Breast epithelium (tissue), 3 donors: ENCODE results near the gene CFL1.

Experiments
- POLR2A ChIP-seq: fragments of 450-650 bp; IDR thresholded peaks from one replicate; pipeline ENCODE4 v1.6.1; 2016; ENCODE audit warnings: antibody characterized with exemption, mild to moderate bottlenecking, moderate library complexity
- POLR2AphosphoS5 ChIP-seq, 3 donors: sonication (generic); formaldehyde crosslinking; IDR thresholded peaks; one replicate each; pipeline ENCODE4 v1.6.1; 2017; ENCODE audit warnings: antibody characterized with exemption in 3 of 3
- TF ChIP-seq, protein P1 (sequence below), 3 donors: fragments of 450-650 bp; IDR thresholded peaks; one replicate each; pipeline ENCODE4 v1.5.1; 2016 to 2017; ENCODE audit warnings: antibody characterized with exemption in 3 of 3, mild to moderate bottlenecking in 3 of 3, moderate library complexity in 3 of 3

DNA sequence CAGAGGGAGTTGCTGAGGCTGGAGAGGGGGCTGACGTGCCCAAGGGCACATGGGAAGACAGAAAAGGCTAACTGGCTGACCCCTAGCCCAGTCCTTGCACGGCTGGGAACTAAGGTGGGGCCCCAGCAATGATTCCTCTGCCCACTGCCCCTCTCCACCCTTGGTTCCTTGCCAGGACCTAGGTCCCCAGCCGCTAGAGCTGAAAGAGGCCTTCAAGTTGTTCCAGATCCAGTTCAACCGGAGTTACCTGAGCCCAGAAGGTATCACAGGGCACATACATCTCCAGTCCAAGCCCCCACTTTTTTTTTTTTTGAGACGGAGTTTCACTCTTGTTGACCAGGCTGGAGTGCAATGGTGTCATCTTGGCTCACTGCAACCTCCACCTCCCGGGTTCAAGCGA is 22.0 kb upstream of the CFL1 start:
- TF ChIP-seq, protein P1, sequence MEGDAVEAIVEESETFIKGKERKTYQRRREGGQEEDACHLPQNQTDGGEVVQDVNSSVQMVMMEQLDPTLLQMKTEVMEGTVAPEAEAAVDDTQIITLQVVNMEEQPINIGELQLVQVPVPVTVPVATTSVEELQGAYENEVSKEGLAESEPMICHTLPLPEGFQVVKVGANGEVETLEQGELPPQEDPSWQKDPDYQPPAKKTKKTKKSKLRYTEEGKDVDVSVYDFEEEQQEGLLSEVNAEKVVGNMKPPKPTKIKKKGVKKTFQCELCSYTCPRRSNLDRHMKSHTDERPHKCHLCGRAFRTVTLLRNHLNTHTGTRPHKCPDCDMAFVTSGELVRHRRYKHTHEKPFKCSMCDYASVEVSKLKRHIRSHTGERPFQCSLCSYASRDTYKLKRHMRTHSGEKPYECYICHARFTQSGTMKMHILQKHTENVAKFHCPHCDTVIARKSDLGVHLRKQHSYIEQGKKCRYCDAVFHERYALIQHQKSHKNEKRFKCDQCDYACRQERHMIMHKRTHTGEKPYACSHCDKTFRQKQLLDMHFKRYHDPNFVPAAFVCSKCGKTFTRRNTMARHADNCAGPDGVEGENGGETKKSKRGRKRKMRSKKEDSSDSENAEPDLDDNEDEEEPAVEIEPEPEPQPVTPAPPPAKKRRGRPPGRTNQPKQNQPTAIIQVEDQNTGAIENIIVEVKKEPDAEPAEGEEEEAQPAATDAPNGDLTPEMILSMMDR (IDR thresholded peaks at IDR 0.05): no peak
- TF ChIP-seq POLR2A (no peak), POLR2AphosphoS5 (IDR thresholded peaks at IDR 0.05) (no peak)
